ENCODE measurements around the gene IL22. TPM values are rescaled to one million over a fixed set of nuclear protein-coding genes. Genes with fewer than 3 reads are reported as not detected.
A peak's percentile ranks its signal among the peaks of the same experiment; 100 is the strongest.
"Not testable (repeated sequence)": the region's sequence is repeated elsewhere in the genome, so short reads cannot be mapped to it uniquely, and the experiment has no call there.

Gene IL22
- total RNA-seq, 1 donor from 2014 or later, result not detected

GRCh38 chr12:68229956-68230355, 23.4 kb downstream of the IL22 start:
- DNase-seq, result no peak

DNA sequence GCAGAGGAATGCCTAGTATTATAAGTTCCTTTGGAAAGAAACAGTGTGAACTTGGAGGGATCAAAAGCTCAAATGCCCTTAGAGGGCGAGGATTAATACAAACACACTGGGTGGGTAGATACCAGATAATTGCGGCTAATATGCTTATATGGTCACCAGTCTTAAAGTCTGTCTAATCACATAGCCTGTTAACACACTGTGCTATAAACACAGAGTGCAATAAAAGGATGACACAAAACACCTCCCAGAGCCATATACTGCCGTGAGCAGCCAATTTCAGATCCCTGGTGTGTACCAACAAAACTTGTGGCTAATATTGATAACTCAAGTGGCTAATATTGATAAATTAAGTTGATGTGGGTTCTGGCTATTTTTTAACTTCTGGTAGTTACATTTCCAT, 26.0 kb downstream of the IL22 start:
- no peak for DNase-seq

DNA sequence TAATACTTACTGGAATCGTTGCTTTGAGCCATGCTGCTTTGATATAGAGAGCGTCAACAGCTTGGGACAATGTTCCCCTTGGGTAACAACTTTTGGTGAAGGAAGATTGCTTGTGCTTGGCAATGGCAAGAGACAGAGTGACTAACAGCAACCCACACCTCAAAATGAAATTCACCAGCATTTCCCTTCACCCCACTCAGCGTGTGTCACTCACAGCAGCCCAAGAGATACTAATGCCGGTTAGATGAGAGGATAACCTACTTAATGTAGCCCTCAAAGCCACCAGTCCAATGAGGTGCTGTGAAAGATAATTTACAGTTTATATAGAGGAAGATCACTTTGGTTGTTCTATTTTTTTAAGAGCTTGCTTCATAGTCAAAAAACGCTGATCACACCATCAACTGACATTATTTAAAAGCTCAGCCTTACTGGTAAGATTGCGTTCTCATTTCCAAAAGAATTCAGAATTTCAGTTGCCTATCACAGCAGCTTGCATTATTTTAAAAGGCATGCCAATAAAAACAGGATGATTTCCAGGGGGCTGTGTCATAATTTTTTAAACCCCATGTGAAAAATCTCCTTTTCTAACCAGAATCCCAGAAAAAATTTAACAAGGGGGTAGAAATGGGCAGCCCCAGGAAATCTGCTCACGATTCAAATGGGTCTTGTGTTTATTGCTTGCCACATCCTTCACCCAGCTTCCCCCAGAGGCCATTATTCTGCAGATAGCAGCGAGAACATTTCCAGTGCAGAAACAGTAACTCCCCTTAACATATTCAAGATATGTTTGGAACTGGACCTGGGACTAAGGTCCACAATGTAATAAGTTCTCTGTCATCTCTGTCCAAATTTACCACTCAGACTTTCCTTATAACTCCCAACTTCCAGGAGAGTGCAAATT, 27.6 kb downstream of the IL22 start, which contains the start of gene IL26:
IL26 (minus strand) TSS at position 235 of the 901 bp plus-strand sequence; CDS start at position 181, 54 bp downstream.
- no peak for DNase-seq

GRCh38 chr12:68224613-68225285, 28.7 kb downstream of the IL22 start:
- no peak for DNase-seq

DNA sequence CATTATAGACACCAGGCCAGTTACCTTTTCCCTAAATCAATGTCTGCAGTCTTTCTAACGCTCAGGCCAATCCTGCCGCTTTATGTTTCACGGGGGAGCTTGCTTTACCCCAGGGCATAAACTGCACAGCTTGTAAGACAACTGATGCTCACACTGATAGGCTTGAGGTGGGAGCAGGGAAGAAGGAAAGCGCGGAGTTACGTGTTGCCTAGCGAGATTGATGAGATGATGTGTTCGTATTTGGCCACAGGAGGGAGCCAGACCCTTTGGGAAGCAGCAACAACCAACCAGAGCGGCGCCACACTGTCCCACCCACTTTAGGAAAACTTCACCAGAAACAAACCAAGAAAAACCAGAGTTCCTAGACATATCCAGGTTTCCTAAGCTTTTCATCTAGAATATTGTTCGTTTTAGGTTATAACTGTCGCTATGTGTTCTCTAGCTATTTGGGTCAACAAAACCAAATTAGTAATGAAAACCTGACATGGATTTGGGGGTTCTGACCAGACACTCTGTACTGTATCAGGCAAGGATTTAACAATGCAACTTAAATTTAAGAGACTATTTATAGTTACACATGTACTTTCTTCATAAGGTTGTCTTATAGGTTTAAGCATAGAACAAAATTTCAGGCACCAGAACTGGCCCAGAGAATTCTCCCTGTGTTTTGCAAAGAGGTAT, 30.2 kb downstream of the IL22 start:
- DNase-seq, result peak; percentile 60

- DNase-seq, result no peak
Measured at GRCh38 chr12:68222326-68222725, 31.1 kb downstream of the IL22 start.

GRCh38 chr12:68221497-68221896, 31.9 kb downstream of the IL22 start:
- no peak for DNase-seq

- DNase-seq, result no peak
Measured at GRCh38 chr12:68210875-68211274, 42.5 kb downstream of the IL22 start.

GRCh38 chr12:68209048-68209728, 44.2 kb downstream of the IL22 start:
- DNase-seq, result not testable (repeated sequence)

DNA sequence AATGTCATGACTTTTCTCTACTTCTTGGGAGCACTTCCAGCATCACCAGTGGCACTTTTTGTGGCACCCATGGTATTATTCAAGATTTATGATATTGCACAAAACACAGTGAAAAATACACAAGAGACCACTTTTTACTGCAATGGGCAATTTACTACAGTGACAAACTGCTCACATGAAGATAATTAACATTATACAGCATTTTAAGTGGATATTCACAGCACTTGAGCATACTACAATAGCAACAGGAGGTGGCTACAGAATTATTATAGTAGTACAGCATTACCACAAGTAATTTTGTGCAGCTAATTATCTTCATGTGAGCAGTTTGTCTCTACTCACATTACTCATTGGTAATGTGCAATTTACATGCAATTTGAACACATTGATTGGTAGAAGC, 46.1 kb downstream of the IL22 start:
- no peak for DNase-seq

DNA sequence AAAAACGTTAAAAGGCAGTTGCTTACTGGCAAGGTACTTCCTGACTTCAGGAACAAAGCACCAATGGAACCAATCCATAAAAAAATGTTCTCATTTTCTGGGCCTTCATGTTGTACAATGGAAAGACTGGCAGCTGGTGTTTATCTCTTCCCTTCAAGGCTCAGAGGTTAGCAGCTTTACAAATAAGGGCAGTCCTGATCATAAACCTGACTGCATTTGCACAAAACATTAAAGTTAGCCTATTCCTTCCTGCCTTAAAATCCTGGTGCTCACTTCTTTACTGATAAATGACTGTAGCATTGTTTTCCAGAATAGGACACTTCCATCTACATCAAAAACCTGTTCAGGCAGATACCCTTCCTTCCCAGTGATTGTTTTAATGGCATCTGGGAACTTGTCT, 47.0 kb downstream of the IL22 start:
- no peak for DNase-seq

DNA sequence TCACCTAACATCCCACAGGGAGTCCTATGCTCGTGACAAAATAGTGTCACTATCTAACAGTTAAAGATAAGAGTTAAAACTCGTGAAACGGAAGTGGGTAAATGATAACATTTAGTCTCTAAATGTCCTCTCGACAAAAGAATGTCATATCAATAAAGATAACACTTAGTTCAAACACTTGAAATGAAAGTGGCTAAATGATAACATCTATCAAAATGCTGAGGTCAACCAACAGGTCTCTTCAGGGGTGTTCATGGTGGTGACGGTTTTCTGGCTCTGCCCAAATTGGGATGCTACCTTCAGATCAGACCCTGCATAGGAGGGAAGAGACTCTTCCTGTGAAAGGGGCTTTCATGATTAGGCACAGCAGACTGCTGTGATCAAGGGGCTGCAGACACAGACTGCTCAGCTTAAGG, 49.9 kb downstream of the IL22 start:
- no peak for DNase-seq

- no peak for DNase-seq
Measured at GRCh38 chr12:68200854-68201253, 52.5 kb downstream of the IL22 start.

- no peak for DNase-seq
Measured at GRCh38 chr12:68199127-68199526, 54.3 kb downstream of the IL22 start.

- no peak for DNase-seq
Measured at GRCh38 chr12:68198507-68199086, 54.8 kb downstream of the IL22 start.

Other genes starting within 250 kb of the IL22 start
- not detected for gene IFNG, start 93.9 kb downstream of the IL22 start, total RNA-seq
- gene IL26, start 27.8 kb downstream of the IL22 start, total RNA-seq, result not detected
- 29.8 TPM for gene MDM1, start 78.8 kb upstream of the IL22 start, total RNA-seq

All from occipital lobe (tissue), 2 donors.